ENCODE results near the gene NCR1.
"Not testable (repeated sequence)": the region's sequence is repeated elsewhere in the genome, so short reads cannot be mapped to it uniquely, and the experiment has no call there.

NCR1 gene

GRCh38 chr19:54916822-54917221 is 10.9 kb downstream of the NCR1 start:
- TF ChIP-seq, protein P1, sequence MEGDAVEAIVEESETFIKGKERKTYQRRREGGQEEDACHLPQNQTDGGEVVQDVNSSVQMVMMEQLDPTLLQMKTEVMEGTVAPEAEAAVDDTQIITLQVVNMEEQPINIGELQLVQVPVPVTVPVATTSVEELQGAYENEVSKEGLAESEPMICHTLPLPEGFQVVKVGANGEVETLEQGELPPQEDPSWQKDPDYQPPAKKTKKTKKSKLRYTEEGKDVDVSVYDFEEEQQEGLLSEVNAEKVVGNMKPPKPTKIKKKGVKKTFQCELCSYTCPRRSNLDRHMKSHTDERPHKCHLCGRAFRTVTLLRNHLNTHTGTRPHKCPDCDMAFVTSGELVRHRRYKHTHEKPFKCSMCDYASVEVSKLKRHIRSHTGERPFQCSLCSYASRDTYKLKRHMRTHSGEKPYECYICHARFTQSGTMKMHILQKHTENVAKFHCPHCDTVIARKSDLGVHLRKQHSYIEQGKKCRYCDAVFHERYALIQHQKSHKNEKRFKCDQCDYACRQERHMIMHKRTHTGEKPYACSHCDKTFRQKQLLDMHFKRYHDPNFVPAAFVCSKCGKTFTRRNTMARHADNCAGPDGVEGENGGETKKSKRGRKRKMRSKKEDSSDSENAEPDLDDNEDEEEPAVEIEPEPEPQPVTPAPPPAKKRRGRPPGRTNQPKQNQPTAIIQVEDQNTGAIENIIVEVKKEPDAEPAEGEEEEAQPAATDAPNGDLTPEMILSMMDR (IDR thresholded peaks at IDR 0.05; ENCODE audit: low read depth, low read length, missing control alignments): no peak
- H3K4me3 ChIP-seq (ENCODE audit: low read depth, low read length): no peak overlapping the region
- in situ Hi-C loops (cut with HindIII; ENCODE audit: low sequenced_read_pairs): no loop called here
- no peak for DNase-seq (ENCODE audit: low read depth)

DNA sequence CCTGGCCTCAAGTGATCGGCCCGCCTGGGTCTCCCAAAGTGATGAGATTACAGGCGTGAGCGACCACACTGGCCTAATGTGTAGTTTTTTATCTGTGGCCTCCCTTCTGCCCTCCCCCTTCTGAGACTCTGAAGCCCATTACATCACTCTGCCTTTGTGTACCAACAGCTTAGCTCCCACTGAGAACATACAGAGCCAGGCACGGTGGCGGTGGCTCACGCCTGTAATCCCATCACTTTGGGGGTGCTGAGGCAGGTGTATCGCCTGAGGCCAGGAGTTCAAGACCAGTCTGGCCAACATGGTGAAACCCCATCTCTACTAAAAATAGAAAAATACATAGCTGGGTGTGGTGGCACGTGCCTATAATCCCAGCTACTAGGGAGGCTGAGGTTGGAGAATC is 12.6 kb downstream of the NCR1 start:
- TF ChIP-seq, protein P1 (IDR thresholded peaks at IDR 0.05; ENCODE audit: low read depth, low read length, missing control alignments): no peak
- in situ Hi-C loops (cut with HindIII; ENCODE audit: low sequenced_read_pairs): no loop called here
- no peak for DNase-seq (ENCODE audit: low read depth)
- no peak overlapping the region for H3K4me3 ChIP-seq (ENCODE audit: low read depth, low read length)

- H3K4me3 ChIP-seq (ENCODE audit: low read depth, low read length); in situ Hi-C loops (cut with HindIII; ENCODE audit: low sequenced_read_pairs); DNase-seq (ENCODE audit: low read depth): not testable (repeated sequence)
Measured at GRCh38 chr19:54919646-54920563, 14.0 kb downstream of the NCR1 start.

DNA sequence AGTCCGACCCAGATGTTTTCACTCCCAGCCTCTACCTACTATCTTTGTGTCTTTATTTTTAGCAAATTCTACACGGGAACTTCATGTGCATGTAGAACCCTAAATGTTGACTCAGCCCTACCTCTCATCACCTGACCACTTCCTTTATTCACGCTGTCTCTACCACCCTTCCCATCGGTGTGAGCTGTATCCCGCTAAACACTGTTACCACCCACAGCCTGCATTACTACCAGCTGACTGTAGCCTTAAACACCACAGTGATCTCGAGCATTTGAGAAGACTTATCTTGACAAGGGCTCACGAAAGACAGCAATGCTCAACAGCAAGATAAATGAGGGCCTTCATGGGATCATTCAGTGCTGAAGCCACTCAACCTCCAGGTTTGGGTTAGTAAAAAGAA is 15.1 kb downstream of the NCR1 start:
- in situ Hi-C loops (cut with HindIII; ENCODE audit: low sequenced_read_pairs): no loop called here

DNA sequence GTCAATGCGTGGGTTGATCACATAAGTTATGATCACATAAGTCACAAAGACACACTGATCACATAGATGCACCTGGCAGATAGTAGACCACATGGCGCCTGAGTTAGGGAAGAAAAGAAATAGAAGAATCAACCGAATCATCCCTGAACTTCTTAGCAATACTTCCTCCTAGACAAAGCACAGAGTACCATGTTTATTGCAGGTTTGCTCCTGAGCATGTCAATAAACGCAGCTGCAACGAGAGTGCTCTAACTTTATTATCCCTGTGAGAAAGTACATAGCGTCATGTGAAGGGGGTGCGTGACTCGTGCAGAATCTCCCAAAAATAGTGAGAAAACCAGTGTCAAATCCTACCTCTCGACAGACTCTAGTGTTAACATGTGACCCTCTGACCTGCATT is 17.3 kb downstream of the NCR1 start:
- in situ Hi-C loops (cut with HindIII; ENCODE audit: low sequenced_read_pairs): no loop called here
- no peak overlapping the region for H3K4me3 ChIP-seq (ENCODE audit: low read depth, low read length)
- TF ChIP-seq, protein P1 (IDR thresholded peaks at IDR 0.05; ENCODE audit: low read depth, low read length, missing control alignments): no peak
- DNase-seq (ENCODE audit: low read depth): no peak

More for the DNA sequence above, 15.1 kb downstream of the NCR1 start:
- TF ChIP-seq, protein P1 (IDR thresholded peaks at IDR 0.05; ENCODE audit: low read depth, low read length, missing control alignments): no peak
- H3K4me3 ChIP-seq (ENCODE audit: low read depth, low read length): no peak overlapping the region
- DNase-seq (ENCODE audit: low read depth): no peak

- TF ChIP-seq, protein P1 (IDR thresholded peaks at IDR 0.05; ENCODE audit: low read depth, low read length, missing control alignments): no peak
- H3K4me3 ChIP-seq (ENCODE audit: low read depth, low read length): no peak overlapping the region
- in situ Hi-C loops (cut with HindIII; ENCODE audit: low sequenced_read_pairs): no loop called here
- no peak for DNase-seq (ENCODE audit: low read depth)
Measured at GRCh38 chr19:54928299-54928698, 22.4 kb downstream of the NCR1 start.

DNA sequence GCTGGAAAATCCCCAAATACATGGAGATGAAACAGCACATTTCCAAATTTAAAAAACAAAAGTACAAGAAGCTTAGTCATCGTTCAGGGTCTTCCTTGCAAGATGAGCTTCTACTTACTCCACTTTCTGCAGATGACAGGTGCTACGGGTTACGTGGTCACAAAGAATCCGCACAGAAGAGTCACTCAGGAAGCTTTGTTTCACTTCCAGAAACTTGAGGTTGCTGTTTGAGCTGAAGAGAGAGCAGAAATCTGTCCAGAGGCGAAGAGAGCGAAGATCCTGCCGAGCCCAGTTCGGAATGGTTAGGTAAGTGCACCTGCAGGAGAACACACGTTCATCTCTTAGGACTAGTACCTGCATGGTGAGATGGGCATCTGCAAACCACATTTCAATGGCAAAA is 32.0 kb downstream of the NCR1 start:
- TF ChIP-seq, protein P1 (IDR thresholded peaks at IDR 0.05; ENCODE audit: low read depth, low read length, missing control alignments): no peak
- DNase-seq (ENCODE audit: low read depth): no peak
- no peak overlapping the region for H3K4me3 ChIP-seq (ENCODE audit: low read depth, low read length)
- in situ Hi-C loops (cut with HindIII; ENCODE audit: low sequenced_read_pairs): no loop called here
